ENCODE data around the gene TRPV4. TPM values are rescaled to one million over a fixed set of nuclear protein-coding genes. Genes with fewer than 3 reads are reported as not detected.

TRPV4 gene
- total RNA-seq, 1 donor from 2014 or later, result 0.33 TPM

- TF ChIP-seq CTCF (IDR thresholded peaks at IDR 0.05; ENCODE audit: borderline replicate concordance), result peak; percentile 93
- Histone ChIP-seq H3K9me3 (replicated peaks) (peaks cover 16% of the 10 kb centered on the region), H3K27ac (replicated peaks) (no peak overlapping the region), H3K4me3 (no peak overlapping the region), H3K27me3 (ENCODE audit: low read depth) (no peaks in the 10 kb centered on the region), H3K36me3 (no peaks in the 10 kb centered on the region), H3K4me1 (peaks cover 23% of the 10 kb centered on the region)
- DNase-seq, result peak; percentile 73
- intact Hi-C loops (cut with micrococcal nuclease), result loop anchor here (5.0 to 10.0 kb wide), 3 partner anchors 183 to 353 kb away; no protein-coding TSS in a partner anchor
These were observed 57.9 kb downstream of the TRPV4 start for GRCh38 chr12:109775172-109775881.

GRCh38 chr12:109773384-109774011 is 59.7 kb downstream of the TRPV4 start:
- no peak overlapping the region for H3K4me3 ChIP-seq
- DNase-seq, result no peak
- no peak overlapping the region for H3K27ac ChIP-seq (replicated peaks)
- peaks cover 4% of the 10 kb centered on the region for H3K9me3 ChIP-seq (replicated peaks)
- TF ChIP-seq CTCF (IDR thresholded peaks at IDR 0.05; ENCODE audit: borderline replicate concordance), result no peak
- intact Hi-C loops (cut with micrococcal nuclease), result loop anchor here (10.0 kb wide), 1 partner anchor 259 kb away; no protein-coding TSS in a partner anchor
- H3K4me1 ChIP-seq, result peaks cover 23% of the 10 kb centered on the region
- no peaks in the 10 kb centered on the region for H3K36me3 ChIP-seq
- H3K27me3 ChIP-seq (ENCODE audit: low read depth), result no peaks in the 10 kb centered on the region

- H3K9me3 ChIP-seq (replicated peaks), result no peaks in the 10 kb centered on the region
- no peak for DNase-seq
- no peaks in the 10 kb centered on the region for H3K36me3 ChIP-seq
- TF ChIP-seq CTCF (IDR thresholded peaks at IDR 0.05; ENCODE audit: borderline replicate concordance), result no peak
- intact Hi-C loops (cut with micrococcal nuclease), result loop anchor here (10.0 kb wide), 1 partner anchor 258 kb away; no protein-coding TSS in a partner anchor
- H3K4me3 ChIP-seq, result no peak overlapping the region
- no peak overlapping the region for H3K27ac ChIP-seq (replicated peaks)
- H3K27me3 ChIP-seq (ENCODE audit: low read depth), result no peaks in the 10 kb centered on the region
- H3K4me1 ChIP-seq, result peaks cover 23% of the 10 kb centered on the region
These were observed 60.4 kb downstream of the TRPV4 start for GRCh38 chr12:109772622-109773321.

- Histone ChIP-seq H3K4me3 (no peak overlapping the region), H3K4me1 (peaks cover 19% of the 10 kb centered on the region), H3K27me3 (ENCODE audit: low read depth) (no peaks in the 10 kb centered on the region), H3K36me3 (no peaks in the 10 kb centered on the region), H3K9me3 (replicated peaks) (no peaks in the 10 kb centered on the region), H3K27ac (replicated peaks) (no peak overlapping the region)
- TF ChIP-seq CTCF (IDR thresholded peaks at IDR 0.05; ENCODE audit: borderline replicate concordance), result no peak
- DNase-seq, result no peak
- intact Hi-C loops (cut with micrococcal nuclease), result loop anchor here (10.0 kb wide), 1 partner anchor 257 kb away; no protein-coding TSS in a partner anchor
These were observed 61.2 kb downstream of the TRPV4 start for GRCh38 chr12:109771746-109772621.
